LNCAP (cell line): ENCODE measurements around the gene KRTAP10-2.

Experiments used
- TF ChIP-seq, protein P1 (sequence below): fragments of 450-650 bp; IDR thresholded peaks from 2 replicates; pipeline ENCODE4 v1.5.1; 2017; ENCODE audit warnings: mild to moderate bottlenecking

KRTAP10-2 gene

GRCh38 chr21:44514218-44514520 lies 37.1 kb downstream of the KRTAP10-2 start:
- TF ChIP-seq, protein P1, sequence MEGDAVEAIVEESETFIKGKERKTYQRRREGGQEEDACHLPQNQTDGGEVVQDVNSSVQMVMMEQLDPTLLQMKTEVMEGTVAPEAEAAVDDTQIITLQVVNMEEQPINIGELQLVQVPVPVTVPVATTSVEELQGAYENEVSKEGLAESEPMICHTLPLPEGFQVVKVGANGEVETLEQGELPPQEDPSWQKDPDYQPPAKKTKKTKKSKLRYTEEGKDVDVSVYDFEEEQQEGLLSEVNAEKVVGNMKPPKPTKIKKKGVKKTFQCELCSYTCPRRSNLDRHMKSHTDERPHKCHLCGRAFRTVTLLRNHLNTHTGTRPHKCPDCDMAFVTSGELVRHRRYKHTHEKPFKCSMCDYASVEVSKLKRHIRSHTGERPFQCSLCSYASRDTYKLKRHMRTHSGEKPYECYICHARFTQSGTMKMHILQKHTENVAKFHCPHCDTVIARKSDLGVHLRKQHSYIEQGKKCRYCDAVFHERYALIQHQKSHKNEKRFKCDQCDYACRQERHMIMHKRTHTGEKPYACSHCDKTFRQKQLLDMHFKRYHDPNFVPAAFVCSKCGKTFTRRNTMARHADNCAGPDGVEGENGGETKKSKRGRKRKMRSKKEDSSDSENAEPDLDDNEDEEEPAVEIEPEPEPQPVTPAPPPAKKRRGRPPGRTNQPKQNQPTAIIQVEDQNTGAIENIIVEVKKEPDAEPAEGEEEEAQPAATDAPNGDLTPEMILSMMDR, result no peak

DNA sequence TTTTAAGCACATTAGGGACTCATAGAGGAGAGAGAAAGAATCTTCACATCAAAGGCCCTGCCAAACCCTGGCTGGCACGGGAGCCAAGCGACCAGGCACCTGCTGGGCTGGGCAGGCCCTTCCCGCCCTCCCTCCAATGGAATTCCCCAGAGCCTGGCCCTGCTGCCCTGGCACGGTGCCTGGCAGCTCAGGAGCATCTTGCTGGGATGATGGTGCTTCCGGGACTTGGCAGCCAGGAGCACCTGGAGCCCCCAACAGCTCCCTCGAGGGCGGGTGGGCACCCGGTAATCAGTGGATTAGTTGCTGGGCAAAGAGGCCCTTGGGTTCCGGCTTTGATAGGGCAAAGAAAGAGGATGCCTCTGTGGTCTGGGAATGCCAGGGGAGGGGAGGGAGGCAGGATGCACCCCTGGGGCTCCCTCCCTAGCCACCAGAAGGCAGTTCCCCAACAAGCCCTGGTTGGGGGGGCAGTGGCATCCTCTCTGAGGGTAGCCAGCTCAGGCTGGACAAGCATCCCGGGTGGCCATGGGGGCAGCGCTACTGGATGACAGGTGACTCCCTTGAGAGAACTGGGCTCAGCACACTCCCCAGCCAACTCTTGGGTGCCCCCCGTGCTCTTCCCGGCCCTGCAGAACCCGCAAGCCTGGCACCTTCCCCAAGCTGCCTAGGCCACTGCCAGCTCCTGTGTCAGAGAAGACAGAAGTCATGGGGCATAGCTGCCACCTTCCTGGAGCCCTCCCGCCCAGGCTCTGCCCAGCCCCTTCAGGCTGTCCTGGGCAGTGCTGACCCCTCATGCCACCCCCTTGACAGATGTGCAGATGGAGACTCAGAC lies 37.7 kb downstream of the KRTAP10-2 start:
- TF ChIP-seq, protein P1, result no peak

DNA sequence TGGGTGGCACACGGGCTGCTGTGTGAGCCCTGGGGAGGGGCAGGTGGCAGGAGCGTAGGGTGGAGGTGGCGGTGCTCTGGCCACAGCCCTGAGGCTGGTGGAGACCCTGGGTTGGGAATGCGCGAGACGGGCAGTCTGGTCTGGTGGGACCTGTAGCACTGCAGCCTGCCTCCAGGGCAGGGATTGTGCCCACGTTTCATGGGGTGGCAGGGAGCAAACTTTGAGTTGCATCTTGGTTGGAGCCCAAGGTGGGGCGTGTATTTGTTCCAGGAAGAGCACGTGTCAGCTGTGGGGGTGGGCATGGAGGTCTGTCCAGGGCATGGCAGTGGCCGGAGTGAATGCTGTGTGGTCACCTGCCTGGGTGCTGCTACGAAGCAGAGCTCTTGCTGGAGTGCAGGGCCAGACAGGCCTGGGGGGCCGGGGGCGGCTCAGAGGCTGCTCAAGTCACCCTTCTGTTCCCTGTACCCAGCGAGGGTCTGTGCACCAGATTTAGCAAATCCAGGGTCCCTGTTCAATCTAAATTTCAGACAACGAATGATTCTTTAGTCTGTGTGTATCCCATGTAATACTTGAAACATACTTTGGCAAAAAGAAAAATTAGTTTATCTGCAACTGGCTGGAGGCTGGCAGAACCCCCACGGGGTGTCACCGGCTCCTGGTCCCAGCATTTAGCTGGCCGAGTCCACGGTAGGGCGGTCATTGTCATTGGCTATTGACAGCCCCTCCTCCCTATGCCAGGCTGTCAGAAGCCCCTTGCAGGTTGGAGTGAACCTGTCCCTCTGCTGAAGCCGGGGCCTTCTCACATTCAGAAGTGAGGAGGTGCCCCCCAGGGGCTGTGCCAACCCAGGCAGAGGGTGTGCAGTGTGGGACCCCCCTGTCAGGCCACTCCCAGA lies 38.6 kb downstream of the KRTAP10-2 start:
- TF ChIP-seq, protein P1, result no peak

- TF ChIP-seq, protein P1, result no peak
These were observed 39.4 kb downstream of the KRTAP10-2 start for GRCh38 chr21:44511938-44512275.

DNA sequence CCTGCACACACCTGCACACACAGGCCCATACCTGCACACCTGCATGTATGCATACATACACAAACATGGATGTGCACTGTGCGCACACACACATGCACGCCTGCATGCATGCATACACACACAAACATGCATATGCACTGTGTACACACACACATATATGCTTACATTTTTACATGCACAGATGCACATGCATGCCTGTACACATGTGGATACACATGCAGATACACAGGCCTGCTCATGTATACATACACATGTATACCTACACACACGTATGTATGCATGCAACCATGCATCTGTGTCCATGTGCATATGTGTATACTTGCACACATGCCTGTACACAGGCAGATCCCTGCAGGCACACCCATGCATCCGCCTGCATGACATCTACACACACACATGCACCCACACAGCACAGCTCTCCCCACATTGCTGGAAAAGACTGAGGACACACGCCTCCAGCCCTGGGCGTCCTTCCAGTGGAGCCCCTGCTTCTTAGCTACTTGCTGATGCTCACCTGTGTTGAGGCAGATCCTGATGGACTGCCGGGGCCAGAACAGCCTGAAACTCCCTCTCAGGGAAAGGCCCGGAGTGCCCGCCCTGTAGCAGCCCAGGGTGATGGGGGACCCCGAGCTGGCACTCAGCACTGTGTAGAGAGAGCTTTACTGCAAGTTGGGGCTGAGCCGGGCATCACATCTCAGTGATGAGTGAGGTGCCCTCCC lies 39.9 kb downstream of the KRTAP10-2 start:
- TF ChIP-seq, protein P1, result no peak

DNA sequence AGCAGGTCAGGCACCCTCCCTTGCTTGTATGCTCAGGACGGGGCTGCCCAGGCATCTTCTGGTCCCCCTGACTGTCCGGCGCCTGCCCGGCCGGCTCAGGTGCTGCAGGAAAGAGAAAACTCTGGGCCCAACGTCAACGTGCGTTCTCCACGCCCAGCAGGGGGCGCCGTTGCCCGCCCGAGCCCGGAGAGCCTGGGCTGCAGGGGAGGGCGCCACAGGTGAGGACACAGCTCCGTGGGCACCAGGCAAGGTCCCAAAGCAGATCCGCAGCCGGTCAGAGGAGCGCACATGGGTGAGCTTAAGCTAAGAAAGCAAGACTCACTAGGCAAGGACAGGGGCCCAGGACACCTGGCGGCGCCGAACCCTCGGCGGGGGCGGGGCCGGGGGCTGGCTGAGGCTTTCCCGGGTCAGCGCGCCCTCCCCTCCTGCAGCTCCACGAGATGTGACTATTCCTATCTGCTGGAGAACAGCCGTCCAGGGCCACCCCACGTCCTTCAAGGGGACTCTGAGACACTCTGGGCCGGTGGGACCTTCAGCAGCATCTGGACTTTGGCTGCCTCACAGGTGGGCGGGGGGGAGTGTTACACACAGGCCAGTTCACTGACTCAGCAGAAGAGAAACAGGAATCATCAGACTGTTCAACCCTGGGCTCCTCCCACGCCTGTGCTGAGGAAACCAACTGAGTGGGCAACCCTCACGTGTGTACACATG lies 40.6 kb downstream of the KRTAP10-2 start:
- TF ChIP-seq, protein P1, result peak; percentile 83

- TF ChIP-seq, protein P1, result no peak
These were observed 41.2 kb downstream of the KRTAP10-2 start for GRCh38 chr21:44510109-44510507.
